CD14-positive monocyte (primary cell): ENCODE results near the gene PRF1. TPM values are rescaled to one million over a fixed set of nuclear protein-coding genes. Genes with fewer than 3 reads are reported as not detected.

ENCODE experiments used
- DNase-seq, 3 donors: peaks; one replicate each; pipeline ENCODE4 v3.0.0-alpha.2; 2011 to 2022
- H2AFZ ChIP-seq: 2 replicates; pipeline ENCODE4 v1.6.0; 2012; ENCODE audit warnings: mild to moderate bottlenecking, low read depth, low read length, inconsistent platforms; ENCODE audit not compliant: insufficient read depth, poor library complexity, severe bottlenecking
- H3K27ac ChIP-seq, 2 donors: 1 replicate in 1 of 2; 2 replicates in 1 of 2; pipeline ENCODE4 v1.5.1; 2012 to 2013; ENCODE audit warnings: low read length in 2 of 2, control low read depth in 1 of 2, inconsistent platforms in 1 of 2, low read depth in 1 of 2, mild to moderate bottlenecking in 1 of 2
- H3K27me3 ChIP-seq, 2 donors: one replicate each; pipeline versions ENCODE4 v1.6.0 to v1.6.1; 2011 to 2013; ENCODE audit warnings: low read length in 2 of 2; ENCODE audit not compliant: control insufficient read depth in 2 of 2, insufficient read depth in 2 of 2
- H3K36me3 ChIP-seq, 2 donors: replicated peaks in 1 of 2; 1 replicate in 1 of 2; 2 replicates in 1 of 2; pipeline versions ENCODE4 v1.5.1 to v1.6.1; 2012 to 2013; ENCODE audit warnings: low read length in 2 of 2, control low read depth in 1 of 2, inconsistent platforms in 1 of 2, mild to moderate bottlenecking in 1 of 2; ENCODE audit not compliant: insufficient read depth in 2 of 2, control insufficient read depth in 1 of 2
- H3K4me1 ChIP-seq, 2 donors: 1 replicate in 1 of 2; 2 replicates in 1 of 2; pipeline versions ENCODE4 v1.5.1 to v1.6.1; 2012 to 2013; ENCODE audit warnings: low read length in 2 of 2, control low read depth in 1 of 2, inconsistent platforms in 1 of 2, mild to moderate bottlenecking in 1 of 2, moderate library complexity in 1 of 2; ENCODE audit not compliant: insufficient read depth in 2 of 2, control insufficient read depth in 1 of 2
- H3K4me2 ChIP-seq: replicated peaks from 2 replicates; pipeline ENCODE3; 2012; ENCODE audit warnings: low read length, moderate library complexity, mild to moderate bottlenecking; ENCODE audit not compliant: poor library complexity, severe bottlenecking; ENCODE audit errors: extremely low read depth
- H3K4me3 ChIP-seq, 3 experiments: fragments of 200-600 bp in 1 of 3; sonication (generic) in 1 of 3; replicated peaks in 1 of 3; 1 replicate in 2 of 3; 2 replicates in 1 of 3; pipeline ENCODE4 v1.5.1; 2011 to 2013; ENCODE audit warnings: low read length in 3 of 3, mild to moderate bottlenecking in 3 of 3, control low read depth in 2 of 3, low read depth in 2 of 3, inconsistent platforms in 1 of 3, moderate library complexity in 1 of 3
- H3K79me2 ChIP-seq: 2 replicates; pipeline ENCODE4 v1.6.0; 2012; ENCODE audit warnings: mild to moderate bottlenecking, control low read depth, inconsistent platforms, low read length, moderate library complexity; ENCODE audit not compliant: insufficient read depth
- H3K9ac ChIP-seq: 2 replicates; pipeline ENCODE4 v1.6.0; 2017; ENCODE audit warnings: low read length, mild to moderate bottlenecking; ENCODE audit not compliant: insufficient read depth, poor library complexity, severe bottlenecking
- H3K9me3 ChIP-seq, 2 donors: replicated peaks in 1 of 2; 1 replicate in 1 of 2; 2 replicates in 1 of 2; pipeline versions ENCODE4 v1.5.1 to v1.6.1; 2012 to 2013; ENCODE audit warnings: low read length in 2 of 2, control low read depth in 1 of 2; ENCODE audit not compliant: control insufficient read depth in 1 of 2, insufficient read depth in 1 of 2
- H4K20me1 ChIP-seq: 2 replicates; pipeline ENCODE4 v1.6.0; 2012; ENCODE audit warnings: mild to moderate bottlenecking, low read length, control low read depth, moderate library complexity; ENCODE audit not compliant: insufficient read depth
- H3K27ac Mint-ChIP-seq, 7 donors: one replicate each; pipeline ENCODE4 v1.8.0; 2020; ENCODE audit warnings: mild to moderate bottlenecking in 7 of 7, mixed read lengths in 7 of 7, moderate library complexity in 6 of 7, inconsistent platforms in 2 of 7
- H3K27me3 Mint-ChIP-seq, 3 donors: one replicate each; pipeline ENCODE4 v1.8.0; 2021 to 2022; ENCODE audit warnings: low read depth in 3 of 3, mild to moderate bottlenecking in 3 of 3, mixed read lengths in 3 of 3, moderate library complexity in 3 of 3, inconsistent platforms in 1 of 3
- H3K36me3 Mint-ChIP-seq, 2 donors: one replicate each; pipeline ENCODE4 v1.8.0; 2020; ENCODE audit warnings: mixed read lengths in 2 of 2, inconsistent platforms in 1 of 2, mild to moderate bottlenecking in 1 of 2
- H3K4me1 Mint-ChIP-seq: one replicate; pipeline ENCODE4 v1.8.0; 2020; ENCODE audit warnings: mild to moderate bottlenecking, mixed read lengths
- H3K4me3 Mint-ChIP-seq, 2 donors: one replicate each; pipeline ENCODE4 v1.8.0; 2020; ENCODE audit warnings: mild to moderate bottlenecking in 2 of 2, mixed read lengths in 2 of 2, moderate library complexity in 1 of 2
- H3K9me3 Mint-ChIP-seq, 7 donors: one replicate each; pipeline ENCODE4 v1.8.0; 2020 to 2022; ENCODE audit warnings: mixed read lengths in 7 of 7, mild to moderate bottlenecking in 6 of 7, moderate library complexity in 6 of 7, inconsistent platforms in 2 of 7
- CTCF ChIP-seq: fragments of 200-600 bp; IDR thresholded peaks from one replicate; pipeline ENCODE4 v1.8.0; 2022; ENCODE audit warnings: antibody characterized with exemption, mild to moderate bottlenecking
- WGBS: methylation state at CpG from one replicate; pipeline ENCODE4 v1.1.5; 2013; ENCODE audit warnings: missing lambda C conversion rate; ENCODE audit not compliant: insufficient coverage; 5-methylcytosine and 5-hydroxymethylcytosine counted together
- intact Hi-C, 2 donors: fragments of 100-400 bp; cut with micrococcal nuclease; formaldehyde crosslinking; loops; one replicate each; pipeline versions ENCODE4 v1.15.0 to v1.15.1; 2023
- polyA plus RNA-seq, 3 donors: library from polyadenylated mRNA; depleted of rRNA in 1 of 3; unstranded in 2 of 3; stranded (reverse) in 1 of 3; fragments of 300-500 nt in 2 of 3; fragments of >200 nt in 1 of 3; fragmentation: Illumina TruSeq in 2 of 3; gene quantifications; 1 replicate in 2 of 3; 2 replicates in 1 of 3; pipeline ENCODE4 v1.2.3, GENCODE V29; 2012 to 2021

The PRF1 gene
- polyA plus RNA-seq, 3 donors = 0.09 to 2.7 (median 2.4) TPM

- no peak for DNase-seq
- Histone ChIP-seq H3K4me1 (no peaks in the 10 kb centered on the region), H3K9me3 (peaks cover 7 to 12% of the 10 kb centered on the region in 2 donors), H3K27ac (no peak overlapping the region), H3K4me3 (no peak overlapping the region), H3K36me3 (no peaks in the 10 kb centered on the region), H4K20me1 (no peaks in the 10 kb centered on the region), H3K9ac (no peak overlapping the region), H3K79me2 (no peaks in the 10 kb centered on the region), H3K4me2 (no peak overlapping the region), H2AFZ (no peak overlapping the region), H3K27me3 (no peaks in the 10 kb centered on the region)
- H3K4me3 Mint-ChIP-seq = no peak overlapping the region
- no CpG with 5 or more reads among the region's 1 CpG for WGBS
- H3K4me1 Mint-ChIP-seq = no peaks in the 10 kb centered on the region
- peaks cover 0 to 8% (median 7%) of the 10 kb centered on the region in 3 donors for H3K27me3 Mint-ChIP-seq
- no peak overlapping the region for H3K27ac Mint-ChIP-seq
- H3K9me3 Mint-ChIP-seq = peaks cover 10 to 30% (median 16%) of the 10 kb centered on the region in 7 donors
- intact Hi-C loops = no loop called here
- TF ChIP-seq CTCF = no peak
- H3K36me3 Mint-ChIP-seq = no peaks in the 10 kb centered on the region
Measured at GRCh38 chr10:70629338-70629737, 26.8 kb upstream of the PRF1 start.

GRCh38 chr10:70626056-70626455 lies 23.5 kb upstream of the PRF1 start:
- TF ChIP-seq CTCF = no peak
- no peaks in the 10 kb centered on the region for H3K4me1 ChIP-seq

More at GRCh38 chr10:70626056-70626455, 23.5 kb upstream of the PRF1 start:
- Histone ChIP-seq H3K4me3 (no peak overlapping the region), H3K9me3 (peaks cover 7 to 24% of the 10 kb centered on the region in 2 donors), H3K79me2 (no peaks in the 10 kb centered on the region), H3K4me2 (no peak overlapping the region), H3K36me3 (no peaks in the 10 kb centered on the region), H3K27me3 (no peaks in the 10 kb centered on the region), H4K20me1 (no peaks in the 10 kb centered on the region), H2AFZ (no peak overlapping the region), H3K9ac (no peak overlapping the region), H3K27ac (no peak overlapping the region)
- Mint-ChIP-seq H3K36me3 (no peaks in the 10 kb centered on the region), H3K9me3 (peaks cover 10 to 41% (median 20%) of the 10 kb centered on the region in 7 donors), H3K27me3 (peaks cover 0 to 3% (median 2%) of the 10 kb centered on the region in 3 donors), H3K4me3 (no peak overlapping the region), H3K27ac (no peak overlapping the region), H3K4me1 (no peaks in the 10 kb centered on the region)
- no peak for DNase-seq
- intact Hi-C loops = no loop called here
